Neural cell (in vitro differentiated cells): ENCODE data around the gene FBXO42. TPM values are rescaled to one million over a fixed set of nuclear protein-coding genes. Genes with fewer than 3 reads are reported as not detected.

Source experiments
- H2AFZ ChIP-seq: fragments of 200-600, 300-800 bp; sonication (generic), shearing (Covaris generic); 2 replicates; pipeline ENCODE4 v1.6.0; 2014; ENCODE audit warnings: low read depth, mild to moderate bottlenecking, antibody characterized with exemption, low read length, moderate library complexity
- H3F3A ChIP-seq: fragments of 200-600 bp; shearing (Covaris generic); 2 replicates; pipeline ENCODE4 v1.6.1; 2016; ENCODE audit warnings: mild to moderate bottlenecking, moderate library complexity, mixed read lengths, antibody characterized with exemption, low read length; ENCODE audit not compliant: insufficient read depth, poor library complexity, severe bottlenecking
- H3K27ac ChIP-seq: fragments of 200-600, 300-800 bp; sonication (generic), shearing (Covaris generic); 2 replicates; pipeline ENCODE4 v1.5.1; 2014; ENCODE audit warnings: mild to moderate bottlenecking, low read length, moderate library complexity
- H3K27me3 ChIP-seq: fragments of 300-800, 200-600 bp; sonication (generic), shearing (Covaris generic); 2 replicates; pipeline ENCODE4 v1.6.0; 2014; ENCODE audit warnings: mild to moderate bottlenecking, low read depth, low read length, moderate library complexity; ENCODE audit not compliant: insufficient read depth
- H3K36me3 ChIP-seq: fragments of 300-800, 200-600 bp; sonication (generic), shearing (Covaris generic); 2 replicates; pipeline ENCODE4 v1.5.1; 2014; ENCODE audit warnings: mild to moderate bottlenecking, antibody characterized with exemption, low read length, moderate library complexity; ENCODE audit not compliant: insufficient read depth
- H3K4me2 ChIP-seq: fragments of 300-800, 200-600 bp; sonication (generic), shearing (Covaris generic); 2 replicates; pipeline ENCODE4 v1.6.0; 2014; ENCODE audit warnings: mild to moderate bottlenecking, low read length
- H3K4me3 ChIP-seq: fragments of 300-800, 200-600 bp; sonication (generic), shearing (Covaris generic); 2 replicates; pipeline ENCODE4 v1.5.1; 2014; ENCODE audit warnings: mild to moderate bottlenecking, low read length, moderate library complexity
- H3K79me2 ChIP-seq: fragments of 200-600 bp; shearing (Covaris generic); replicated peaks from 2 replicates; pipeline ENCODE4 v1.6.0; 2014; ENCODE audit warnings: mild to moderate bottlenecking, low read length, moderate library complexity; ENCODE audit not compliant: insufficient read depth
- H3K9ac ChIP-seq: fragments of 300-800, 200-600 bp; sonication (generic), shearing (Covaris generic); 2 replicates; pipeline ENCODE4 v1.6.1; 2016; ENCODE audit warnings: mild to moderate bottlenecking, low read length, mixed read lengths
- H3K9me2 ChIP-seq: fragments of 200-600 bp; shearing (Covaris generic); 2 replicates; pipeline ENCODE4 v1.6.1; 2016; ENCODE audit warnings: mild to moderate bottlenecking, low read length, mixed read lengths; ENCODE audit not compliant: insufficient read depth
- H3K9me3 ChIP-seq: fragments of 200-600, 300-800 bp; sonication (generic), shearing (Covaris generic); 2 replicates; pipeline ENCODE4 v1.6.1; 2016; ENCODE audit warnings: mild to moderate bottlenecking, mixed run types, low read length, moderate library complexity, mixed read lengths
- H4K20me1 ChIP-seq: fragments of 200-600 bp; shearing (Covaris generic); 2 replicates; pipeline ENCODE4 v1.6.1; 2016; ENCODE audit warnings: mild to moderate bottlenecking, mixed run types; ENCODE audit not compliant: insufficient read depth
- EP300 ChIP-seq: fragments of 450-650 bp; conservative IDR thresholded peaks from 2 replicates; pipeline ENCODE4 v1.6.1; 2014; ENCODE audit warnings: antibody characterized with exemption, mild to moderate bottlenecking, moderate library complexity; ENCODE audit not compliant: poor library complexity, severe bottlenecking
- EZH2 ChIP-seq: fragments of 200-600, 300-800 bp; shearing (Covaris generic), sonication (generic); IDR thresholded peaks from 2 replicates; pipeline ENCODE4 v1.6.1; 2014; ENCODE audit warnings: antibody characterized with exemption, low read length, borderline replicate concordance, mild to moderate bottlenecking; ENCODE audit not compliant: insufficient read depth, poor library complexity, severe bottlenecking
- MXI1 ChIP-seq: fragments of 450-650 bp; conservative IDR thresholded peaks from 2 replicates; pipeline ENCODE4 v1.6.1; 2014; ENCODE audit warnings: antibody characterized with exemption, mild to moderate bottlenecking; ENCODE audit not compliant: poor library complexity, severe bottlenecking
- POLR2AphosphoS5 ChIP-seq: IDR thresholded peaks from 2 replicates; pipeline ENCODE4 v1.6.1; 2012
- RAD21 ChIP-seq: fragments of 450-650 bp; conservative IDR thresholded peaks from 2 replicates; pipeline ENCODE4 v1.6.1; 2014; ENCODE audit warnings: antibody characterized with exemption, mild to moderate bottlenecking, moderate library complexity
- SMC3 ChIP-seq: fragments of 450-650 bp; conservative IDR thresholded peaks from 2 replicates; pipeline ENCODE4 v1.6.1; 2014; ENCODE audit warnings: antibody characterized with exemption, mild to moderate bottlenecking, moderate library complexity; ENCODE audit not compliant: poor library complexity
- TAF1 ChIP-seq: IDR thresholded peaks from 2 replicates; pipeline ENCODE4 v1.6.1; 2012; ENCODE audit warnings: low read depth
- polyA plus RNA-seq: library from polyadenylated mRNA; depleted of rRNA; stranded (reverse); fragments of >200 nt; gene quantifications from 2 replicates; pipeline ENCODE4 v1.2.3, GENCODE V29; 2014
- TF ChIP-seq, protein P1 (sequence below): fragments of 450-650 bp; IDR thresholded peaks from 2 replicates; pipeline ENCODE4 v1.5.1; 2014; ENCODE audit warnings: antibody characterized with exemption, mild to moderate bottlenecking, moderate library complexity; ENCODE audit not compliant: poor library complexity, severe bottlenecking
- TF ChIP-seq, protein P2 (sequence below): IDR thresholded peaks from 2 replicates; pipeline ENCODE4 v1.6.1; 2012; ENCODE audit warnings: borderline replicate concordance

FBXO42 gene
- polyA plus RNA-seq, 1 donor from 2014 or later, result 30.1 TPM

DNA sequence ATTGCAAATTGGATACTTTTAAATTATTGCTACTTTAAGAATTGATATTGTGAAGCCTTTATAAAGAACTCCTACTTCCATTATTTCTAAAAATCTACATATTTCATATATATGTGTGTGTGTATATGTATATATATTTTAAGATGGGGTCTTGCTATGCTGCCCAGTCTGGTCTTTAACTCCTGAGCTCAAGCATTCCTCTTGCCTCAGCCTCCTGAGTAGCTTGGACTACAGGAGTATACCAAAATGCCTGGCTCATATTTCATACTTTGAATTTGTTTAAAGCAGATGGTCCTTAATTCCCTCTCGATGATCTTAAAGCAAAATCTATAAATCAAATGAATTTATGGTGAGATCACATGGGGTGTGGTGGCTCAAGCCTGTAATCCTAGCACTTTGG, 90.2 kb downstream of the FBXO42 start:
- no peaks in the 10 kb centered on the region for H4K20me1 ChIP-seq
- no peak overlapping the region for H3K9ac ChIP-seq
- H3K79me2 ChIP-seq, result no peaks in the 10 kb centered on the region
- no peak overlapping the region for H2AFZ ChIP-seq
- H3K4me2 ChIP-seq, result no peak overlapping the region
- H3K4me3 ChIP-seq, result no peak overlapping the region
- no peaks in the 10 kb centered on the region for H3F3A ChIP-seq
- H3K36me3 ChIP-seq, result no peaks in the 10 kb centered on the region
- no peak overlapping the region for H3K27ac ChIP-seq
- TF ChIP-seq SMC3, result no peak
- TF ChIP-seq TAF1, result no peak
- TF ChIP-seq POLR2AphosphoS5, result no peak
- TF ChIP-seq, protein P1, sequence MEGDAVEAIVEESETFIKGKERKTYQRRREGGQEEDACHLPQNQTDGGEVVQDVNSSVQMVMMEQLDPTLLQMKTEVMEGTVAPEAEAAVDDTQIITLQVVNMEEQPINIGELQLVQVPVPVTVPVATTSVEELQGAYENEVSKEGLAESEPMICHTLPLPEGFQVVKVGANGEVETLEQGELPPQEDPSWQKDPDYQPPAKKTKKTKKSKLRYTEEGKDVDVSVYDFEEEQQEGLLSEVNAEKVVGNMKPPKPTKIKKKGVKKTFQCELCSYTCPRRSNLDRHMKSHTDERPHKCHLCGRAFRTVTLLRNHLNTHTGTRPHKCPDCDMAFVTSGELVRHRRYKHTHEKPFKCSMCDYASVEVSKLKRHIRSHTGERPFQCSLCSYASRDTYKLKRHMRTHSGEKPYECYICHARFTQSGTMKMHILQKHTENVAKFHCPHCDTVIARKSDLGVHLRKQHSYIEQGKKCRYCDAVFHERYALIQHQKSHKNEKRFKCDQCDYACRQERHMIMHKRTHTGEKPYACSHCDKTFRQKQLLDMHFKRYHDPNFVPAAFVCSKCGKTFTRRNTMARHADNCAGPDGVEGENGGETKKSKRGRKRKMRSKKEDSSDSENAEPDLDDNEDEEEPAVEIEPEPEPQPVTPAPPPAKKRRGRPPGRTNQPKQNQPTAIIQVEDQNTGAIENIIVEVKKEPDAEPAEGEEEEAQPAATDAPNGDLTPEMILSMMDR, result no peak
- no peak for TF ChIP-seq MXI1
- TF ChIP-seq EZH2, result no peak
- no peak for TF ChIP-seq EP300
- TF ChIP-seq, protein P2, sequence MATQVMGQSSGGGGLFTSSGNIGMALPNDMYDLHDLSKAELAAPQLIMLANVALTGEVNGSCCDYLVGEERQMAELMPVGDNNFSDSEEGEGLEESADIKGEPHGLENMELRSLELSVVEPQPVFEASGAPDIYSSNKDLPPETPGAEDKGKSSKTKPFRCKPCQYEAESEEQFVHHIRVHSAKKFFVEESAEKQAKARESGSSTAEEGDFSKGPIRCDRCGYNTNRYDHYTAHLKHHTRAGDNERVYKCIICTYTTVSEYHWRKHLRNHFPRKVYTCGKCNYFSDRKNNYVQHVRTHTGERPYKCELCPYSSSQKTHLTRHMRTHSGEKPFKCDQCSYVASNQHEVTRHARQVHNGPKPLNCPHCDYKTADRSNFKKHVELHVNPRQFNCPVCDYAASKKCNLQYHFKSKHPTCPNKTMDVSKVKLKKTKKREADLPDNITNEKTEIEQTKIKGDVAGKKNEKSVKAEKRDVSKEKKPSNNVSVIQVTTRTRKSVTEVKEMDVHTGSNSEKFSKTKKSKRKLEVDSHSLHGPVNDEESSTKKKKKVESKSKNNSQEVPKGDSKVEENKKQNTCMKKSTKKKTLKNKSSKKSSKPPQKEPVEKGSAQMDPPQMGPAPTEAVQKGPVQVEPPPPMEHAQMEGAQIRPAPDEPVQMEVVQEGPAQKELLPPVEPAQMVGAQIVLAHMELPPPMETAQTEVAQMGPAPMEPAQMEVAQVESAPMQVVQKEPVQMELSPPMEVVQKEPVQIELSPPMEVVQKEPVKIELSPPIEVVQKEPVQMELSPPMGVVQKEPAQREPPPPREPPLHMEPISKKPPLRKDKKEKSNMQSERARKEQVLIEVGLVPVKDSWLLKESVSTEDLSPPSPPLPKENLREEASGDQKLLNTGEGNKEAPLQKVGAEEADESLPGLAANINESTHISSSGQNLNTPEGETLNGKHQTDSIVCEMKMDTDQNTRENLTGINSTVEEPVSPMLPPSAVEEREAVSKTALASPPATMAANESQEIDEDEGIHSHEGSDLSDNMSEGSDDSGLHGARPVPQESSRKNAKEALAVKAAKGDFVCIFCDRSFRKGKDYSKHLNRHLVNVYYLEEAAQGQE, result no peak
- TF ChIP-seq RAD21, result no peak
- no peaks in the 10 kb centered on the region for H3K27me3 ChIP-seq
- H3K9me2 ChIP-seq, result no peaks in the 10 kb centered on the region
- no peaks in the 10 kb centered on the region for H3K9me3 ChIP-seq

DNA sequence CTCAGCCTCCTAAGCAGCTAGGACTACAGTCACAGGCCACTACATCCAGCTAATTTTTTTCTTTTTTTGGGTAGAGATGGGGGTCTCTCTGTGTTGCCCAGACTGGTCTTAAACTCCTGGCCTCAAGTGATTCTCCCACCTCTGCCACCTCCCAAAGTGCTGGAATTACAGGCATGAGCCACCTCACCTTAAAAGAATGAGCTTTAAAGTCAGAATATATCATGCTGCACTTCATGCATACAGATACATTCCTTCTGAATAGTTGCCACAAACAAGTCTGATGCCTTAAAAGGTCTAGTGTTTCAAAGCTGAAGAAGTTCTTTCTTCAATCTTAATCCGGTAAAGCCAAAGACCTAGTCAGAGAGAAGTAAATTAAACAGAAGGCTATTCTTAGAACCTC, 91.5 kb downstream of the FBXO42 start:
- Histone ChIP-seq H3K4me2 (no peak overlapping the region), H3K9me3 (no peaks in the 10 kb centered on the region), H3K27me3 (no peaks in the 10 kb centered on the region), H4K20me1 (no peaks in the 10 kb centered on the region), H3K9ac (no peak overlapping the region), H3K36me3 (peaks cover 3% of the 10 kb centered on the region), H3F3A (no peaks in the 10 kb centered on the region), H2AFZ (no peak overlapping the region), H3K4me3 (no peak overlapping the region), H3K79me2 (no peaks in the 10 kb centered on the region), H3K27ac (no peak overlapping the region), H3K9me2 (no peaks in the 10 kb centered on the region)
- TF ChIP-seq POLR2AphosphoS5 (no peak), MXI1 (no peak), RAD21 (no peak), EZH2 (no peak), TAF1 (no peak), SMC3 (no peak), EP300 (no peak)
- TF ChIP-seq, protein P1, result no peak
- TF ChIP-seq, protein P2, result no peak
